ENCODE data around the gene GJB1. TPM values are rescaled to one million over a fixed set of nuclear protein-coding genes. Genes with fewer than 3 reads are reported as not detected.

GJB1 gene
- total and polyA plus RNA-seq, 2 experiments from 2014 or later, result 0.14 TPM; not detected in 1

DNA sequence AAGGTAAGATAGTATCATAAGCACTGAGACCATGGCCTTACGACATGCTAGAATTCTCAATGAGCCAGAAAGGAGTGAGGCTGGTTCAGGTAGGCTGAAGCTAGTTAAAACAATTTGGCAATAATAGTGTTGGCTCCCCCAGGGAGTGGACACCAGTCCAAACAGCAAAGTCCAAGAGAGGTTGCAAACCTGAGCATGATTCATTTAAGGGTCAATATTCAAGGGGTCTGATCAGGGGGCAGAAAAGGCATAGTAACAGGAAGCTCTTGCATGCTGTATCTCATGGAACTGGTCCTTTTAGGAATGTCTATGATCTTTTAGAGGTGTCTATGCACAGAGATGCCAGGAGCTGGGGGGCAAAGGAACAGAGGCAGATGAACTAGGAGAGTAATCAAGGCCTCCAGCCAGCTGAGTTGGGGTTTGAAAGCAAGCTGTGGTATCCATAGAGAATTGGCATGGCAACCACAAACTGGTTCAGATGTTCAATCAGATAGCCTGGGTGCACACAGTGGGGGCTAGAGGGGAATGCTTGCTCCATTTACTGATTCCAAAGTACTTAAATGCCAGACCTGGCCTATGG lies 5.1 kb downstream of the GJB1 start:
- DNase-seq (ENCODE audit: low spot score) (no peak), ATAC-seq (no peak)
- Histone ChIP-seq H2AFZ (no peak overlapping the region), H3F3A (replicated peaks; ENCODE audit: low read depth) (no peaks in the 10 kb centered on the region), H3K36me3 (ENCODE audit: insufficient read depth) (no peaks in the 10 kb centered on the region), H3K4me3 (no peak overlapping the region), H4K20me1 (replicated peaks; ENCODE audit: insufficient read depth) (no peaks in the 10 kb centered on the region), H3K9me2 (ENCODE audit: insufficient read depth) (no peaks in the 10 kb centered on the region), H3K4me2 (no peak overlapping the region), H3K4me1 (ENCODE audit: insufficient read depth) (no peaks in the 10 kb centered on the region), H3K79me2 (replicated peaks; ENCODE audit: insufficient read depth) (no peaks in the 10 kb centered on the region), H3K27ac (ENCODE audit: low read depth) (no peak overlapping the region), H3K27me3 (ENCODE audit: insufficient read depth) (no peaks in the 10 kb centered on the region)
- TF ChIP-seq, protein P1, sequence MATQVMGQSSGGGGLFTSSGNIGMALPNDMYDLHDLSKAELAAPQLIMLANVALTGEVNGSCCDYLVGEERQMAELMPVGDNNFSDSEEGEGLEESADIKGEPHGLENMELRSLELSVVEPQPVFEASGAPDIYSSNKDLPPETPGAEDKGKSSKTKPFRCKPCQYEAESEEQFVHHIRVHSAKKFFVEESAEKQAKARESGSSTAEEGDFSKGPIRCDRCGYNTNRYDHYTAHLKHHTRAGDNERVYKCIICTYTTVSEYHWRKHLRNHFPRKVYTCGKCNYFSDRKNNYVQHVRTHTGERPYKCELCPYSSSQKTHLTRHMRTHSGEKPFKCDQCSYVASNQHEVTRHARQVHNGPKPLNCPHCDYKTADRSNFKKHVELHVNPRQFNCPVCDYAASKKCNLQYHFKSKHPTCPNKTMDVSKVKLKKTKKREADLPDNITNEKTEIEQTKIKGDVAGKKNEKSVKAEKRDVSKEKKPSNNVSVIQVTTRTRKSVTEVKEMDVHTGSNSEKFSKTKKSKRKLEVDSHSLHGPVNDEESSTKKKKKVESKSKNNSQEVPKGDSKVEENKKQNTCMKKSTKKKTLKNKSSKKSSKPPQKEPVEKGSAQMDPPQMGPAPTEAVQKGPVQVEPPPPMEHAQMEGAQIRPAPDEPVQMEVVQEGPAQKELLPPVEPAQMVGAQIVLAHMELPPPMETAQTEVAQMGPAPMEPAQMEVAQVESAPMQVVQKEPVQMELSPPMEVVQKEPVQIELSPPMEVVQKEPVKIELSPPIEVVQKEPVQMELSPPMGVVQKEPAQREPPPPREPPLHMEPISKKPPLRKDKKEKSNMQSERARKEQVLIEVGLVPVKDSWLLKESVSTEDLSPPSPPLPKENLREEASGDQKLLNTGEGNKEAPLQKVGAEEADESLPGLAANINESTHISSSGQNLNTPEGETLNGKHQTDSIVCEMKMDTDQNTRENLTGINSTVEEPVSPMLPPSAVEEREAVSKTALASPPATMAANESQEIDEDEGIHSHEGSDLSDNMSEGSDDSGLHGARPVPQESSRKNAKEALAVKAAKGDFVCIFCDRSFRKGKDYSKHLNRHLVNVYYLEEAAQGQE (IDR thresholded peaks at IDR 0.05; ENCODE audit: unreplicated experiment), result no peak
- TF ChIP-seq, protein P2, sequence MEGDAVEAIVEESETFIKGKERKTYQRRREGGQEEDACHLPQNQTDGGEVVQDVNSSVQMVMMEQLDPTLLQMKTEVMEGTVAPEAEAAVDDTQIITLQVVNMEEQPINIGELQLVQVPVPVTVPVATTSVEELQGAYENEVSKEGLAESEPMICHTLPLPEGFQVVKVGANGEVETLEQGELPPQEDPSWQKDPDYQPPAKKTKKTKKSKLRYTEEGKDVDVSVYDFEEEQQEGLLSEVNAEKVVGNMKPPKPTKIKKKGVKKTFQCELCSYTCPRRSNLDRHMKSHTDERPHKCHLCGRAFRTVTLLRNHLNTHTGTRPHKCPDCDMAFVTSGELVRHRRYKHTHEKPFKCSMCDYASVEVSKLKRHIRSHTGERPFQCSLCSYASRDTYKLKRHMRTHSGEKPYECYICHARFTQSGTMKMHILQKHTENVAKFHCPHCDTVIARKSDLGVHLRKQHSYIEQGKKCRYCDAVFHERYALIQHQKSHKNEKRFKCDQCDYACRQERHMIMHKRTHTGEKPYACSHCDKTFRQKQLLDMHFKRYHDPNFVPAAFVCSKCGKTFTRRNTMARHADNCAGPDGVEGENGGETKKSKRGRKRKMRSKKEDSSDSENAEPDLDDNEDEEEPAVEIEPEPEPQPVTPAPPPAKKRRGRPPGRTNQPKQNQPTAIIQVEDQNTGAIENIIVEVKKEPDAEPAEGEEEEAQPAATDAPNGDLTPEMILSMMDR (conservative IDR thresholded peaks at IDR 0.05; ENCODE audit: low read depth in 2 of 2), result no peak
- no peak for TF ChIP-seq CREB1 (CRISPR knock-in tag; IDR thresholded peaks at IDR 0.05; ENCODE audit: low read depth)
- TF ChIP-seq, protein P3, sequence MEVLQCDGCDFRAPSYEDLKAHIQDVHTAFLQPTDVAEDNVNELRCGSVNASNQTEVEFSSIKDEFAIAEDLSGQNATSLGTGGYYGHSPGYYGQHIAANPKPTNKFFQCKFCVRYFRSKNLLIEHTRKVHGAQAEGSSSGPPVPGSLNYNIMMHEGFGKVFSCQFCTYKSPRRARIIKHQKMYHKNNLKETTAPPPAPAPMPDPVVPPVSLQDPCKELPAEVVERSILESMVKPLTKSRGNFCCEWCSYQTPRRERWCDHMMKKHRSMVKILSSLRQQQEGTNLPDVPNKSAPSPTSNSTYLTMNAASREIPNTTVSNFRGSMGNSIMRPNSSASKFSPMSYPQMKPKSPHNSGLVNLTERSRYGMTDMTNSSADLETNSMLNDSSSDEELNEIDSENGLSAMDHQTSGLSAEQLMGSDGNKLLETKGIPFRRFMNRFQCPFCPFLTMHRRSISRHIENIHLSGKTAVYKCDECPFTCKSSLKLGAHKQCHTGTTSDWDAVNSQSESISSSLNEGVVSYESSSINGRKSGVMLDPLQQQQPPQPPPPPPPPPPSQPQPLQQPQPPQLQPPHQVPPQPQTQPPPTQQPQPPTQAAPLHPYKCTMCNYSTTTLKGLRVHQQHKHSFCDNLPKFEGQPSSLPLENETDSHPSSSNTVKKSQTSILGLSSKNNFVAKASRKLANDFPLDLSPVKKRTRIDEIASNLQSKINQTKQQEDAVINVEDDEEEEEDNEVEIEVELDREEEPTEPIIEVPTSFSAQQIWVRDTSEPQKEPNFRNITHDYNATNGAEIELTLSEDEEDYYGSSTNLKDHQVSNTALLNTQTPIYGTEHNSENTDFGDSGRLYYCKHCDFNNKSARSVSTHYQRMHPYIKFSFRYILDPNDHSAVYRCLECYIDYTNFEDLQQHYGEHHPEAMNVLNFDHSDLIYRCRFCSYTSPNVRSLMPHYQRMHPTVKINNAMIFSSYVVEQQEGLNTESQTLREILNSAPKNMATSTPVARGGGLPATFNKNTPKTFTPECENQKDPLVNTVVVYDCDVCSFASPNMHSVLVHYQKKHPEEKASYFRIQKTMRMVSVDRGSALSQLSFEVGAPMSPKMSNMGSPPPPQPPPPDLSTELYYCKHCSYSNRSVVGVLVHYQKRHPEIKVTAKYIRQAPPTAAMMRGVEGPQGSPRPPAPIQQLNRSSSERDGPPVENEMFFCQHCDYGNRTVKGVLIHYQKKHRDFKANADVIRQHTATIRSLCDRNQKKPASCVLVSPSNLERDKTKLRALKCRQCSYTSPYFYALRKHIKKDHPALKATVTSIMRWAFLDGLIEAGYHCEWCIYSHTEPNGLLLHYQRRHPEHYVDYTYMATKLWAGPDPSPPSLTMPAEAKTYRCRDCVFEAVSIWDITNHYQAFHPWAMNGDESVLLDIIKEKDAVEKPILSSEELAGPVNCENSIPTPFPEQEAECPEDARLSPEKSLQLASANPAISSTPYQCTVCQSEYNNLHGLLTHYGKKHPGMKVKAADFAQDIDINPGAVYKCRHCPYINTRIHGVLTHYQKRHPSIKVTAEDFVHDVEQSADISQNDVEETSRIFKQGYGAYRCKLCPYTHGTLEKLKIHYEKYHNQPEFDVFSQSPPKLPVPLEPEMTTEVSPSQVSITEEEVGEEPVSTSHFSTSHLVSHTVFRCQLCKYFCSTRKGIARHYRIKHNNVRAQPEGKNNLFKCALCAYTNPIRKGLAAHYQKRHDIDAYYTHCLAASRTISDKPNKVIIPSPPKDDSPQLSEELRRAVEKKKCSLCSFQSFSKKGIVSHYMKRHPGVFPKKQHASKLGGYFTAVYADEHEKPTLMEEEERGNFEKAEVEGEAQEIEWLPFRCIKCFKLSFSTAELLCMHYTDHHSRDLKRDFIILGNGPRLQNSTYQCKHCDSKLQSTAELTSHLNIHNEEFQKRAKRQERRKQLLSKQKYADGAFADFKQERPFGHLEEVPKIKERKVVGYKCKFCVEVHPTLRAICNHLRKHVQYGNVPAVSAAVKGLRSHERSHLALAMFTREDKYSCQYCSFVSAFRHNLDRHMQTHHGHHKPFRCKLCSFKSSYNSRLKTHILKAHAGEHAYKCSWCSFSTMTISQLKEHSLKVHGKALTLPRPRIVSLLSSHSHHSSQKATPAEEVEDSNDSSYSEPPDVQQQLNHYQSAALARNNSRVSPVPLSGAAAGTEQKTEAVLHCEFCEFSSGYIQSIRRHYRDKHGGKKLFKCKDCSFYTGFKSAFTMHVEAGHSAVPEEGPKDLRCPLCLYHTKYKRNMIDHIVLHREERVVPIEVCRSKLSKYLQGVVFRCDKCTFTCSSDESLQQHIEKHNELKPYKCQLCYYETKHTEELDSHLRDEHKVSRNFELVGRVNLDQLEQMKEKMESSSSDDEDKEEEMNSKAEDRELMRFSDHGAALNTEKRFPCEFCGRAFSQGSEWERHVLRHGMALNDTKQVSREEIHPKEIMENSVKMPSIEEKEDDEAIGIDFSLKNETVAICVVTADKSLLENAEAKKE (CRISPR knock-in tag; IDR thresholded peaks at IDR 0.05), result no peak
- H3K27me3 Mint-ChIP-seq (ENCODE audit: insufficient read depth, low read depth, poor library complexity), result peaks cover 10% of the 10 kb centered on the region
- H3K4me1 Mint-ChIP-seq, result peaks cover 28% of the 10 kb centered on the region
- no peaks in the 10 kb centered on the region for H3K36me3 Mint-ChIP-seq (ENCODE audit: low read depth)
- H3K27ac Mint-ChIP-seq, result no peak overlapping the region
- H3K4me3 Mint-ChIP-seq, result no peak overlapping the region
- H3K9me3 Mint-ChIP-seq, result no peaks in the 10 kb centered on the region; the same call in 1 of the 3 replicates
